Putamen (tissue), 1 donor: Measurements from ENCODE around the gene TULP1.
A peak's percentile ranks its signal among the peaks of the same experiment; 100 is the strongest.
"Not testable (repeated sequence)": the region's sequence is repeated elsewhere in the genome, so short reads cannot be mapped to it uniquely, and the experiment has no call there.

Experiments
- DNase-seq: peaks from one replicate; pipeline ENCODE4 v3.0.0-alpha.2; 2016; ENCODE audit warnings: low spot score

The TULP1 gene

DNA sequence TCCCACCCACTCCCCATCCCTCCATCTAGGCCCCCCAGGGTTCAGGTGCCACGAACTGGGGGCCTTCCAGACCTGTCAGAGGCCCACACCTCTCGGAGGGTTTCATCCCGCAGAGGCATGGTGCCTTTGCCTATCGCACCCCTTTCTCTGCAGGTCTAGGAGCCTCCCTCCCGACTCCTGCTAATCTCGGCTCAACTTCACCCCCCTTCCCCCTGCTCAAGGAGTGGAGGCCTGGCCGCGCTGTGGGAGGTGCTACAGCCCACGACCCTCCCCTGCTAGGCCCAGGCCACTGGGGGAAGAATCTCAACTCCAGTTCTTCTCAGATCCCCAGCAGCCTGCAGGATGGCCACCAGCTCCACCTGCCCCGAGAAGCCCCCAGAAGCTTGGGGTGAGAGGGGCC lies at the start of gene TULP1:
Gene TULP1 (minus strand): TSS at position 157 of the 400 bp plus-strand sequence. CDS start 38 bp downstream, at position 119.
- no peak for DNase-seq

- DNase-seq, result no peak
These were observed 49.4 kb upstream of the TULP1 start for GRCh38 chr6:35562060-35562459.

DNA sequence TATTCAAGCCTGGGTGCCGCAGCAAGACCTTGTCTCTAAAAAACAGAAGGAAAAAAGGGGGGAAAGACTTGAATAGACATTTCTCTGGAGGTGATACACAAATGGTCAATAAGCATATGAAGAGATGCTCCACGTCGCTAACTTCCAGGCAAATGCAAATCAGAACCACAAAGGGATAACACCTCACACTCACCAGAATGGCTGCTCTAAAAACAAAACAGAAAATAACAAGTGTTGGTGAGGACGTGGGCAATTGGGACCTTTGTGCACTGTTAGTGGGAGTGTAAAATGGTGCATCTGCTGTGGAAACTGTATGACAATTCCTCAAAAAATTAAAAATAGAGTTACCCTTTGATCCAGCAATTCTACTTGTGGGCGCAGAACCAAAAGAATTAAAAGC lies 48.4 kb upstream of the TULP1 start:
- no peak for DNase-seq

GRCh38 chr6:35558571-35558970 lies 45.9 kb upstream of the TULP1 start:
- no peak for DNase-seq

- DNase-seq, result no peak
These were observed 44.5 kb upstream of the TULP1 start for GRCh38 chr6:35557239-35557638.

GRCh38 chr6:35554811-35555210 lies 42.1 kb upstream of the TULP1 start:
- DNase-seq, result no peak

GRCh38 chr6:35553315-35553714 lies 40.6 kb upstream of the TULP1 start:
- DNase-seq, result no peak

- DNase-seq, result no peak
These were observed 39.7 kb upstream of the TULP1 start for GRCh38 chr6:35552285-35552917.

DNA sequence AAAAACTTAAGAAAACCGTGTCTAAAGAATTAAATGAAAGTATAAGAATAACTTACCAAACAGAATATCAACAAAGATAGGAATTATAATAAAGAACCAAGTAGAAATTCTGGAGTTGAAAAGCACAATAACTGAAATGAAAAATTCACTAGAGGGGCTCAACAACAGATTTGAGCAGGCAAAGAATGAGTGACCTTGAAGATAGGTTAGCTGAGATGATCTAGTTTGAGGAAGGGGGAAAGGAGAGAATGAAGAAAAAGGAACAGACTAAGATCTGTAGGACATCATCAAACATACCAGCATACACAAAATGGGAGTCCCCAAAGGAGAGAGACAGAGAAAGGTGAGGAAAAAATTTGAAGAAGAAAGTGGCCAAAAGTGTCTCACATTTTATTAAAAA lies 37.7 kb upstream of the TULP1 start:
- DNase-seq, result no peak

DNA sequence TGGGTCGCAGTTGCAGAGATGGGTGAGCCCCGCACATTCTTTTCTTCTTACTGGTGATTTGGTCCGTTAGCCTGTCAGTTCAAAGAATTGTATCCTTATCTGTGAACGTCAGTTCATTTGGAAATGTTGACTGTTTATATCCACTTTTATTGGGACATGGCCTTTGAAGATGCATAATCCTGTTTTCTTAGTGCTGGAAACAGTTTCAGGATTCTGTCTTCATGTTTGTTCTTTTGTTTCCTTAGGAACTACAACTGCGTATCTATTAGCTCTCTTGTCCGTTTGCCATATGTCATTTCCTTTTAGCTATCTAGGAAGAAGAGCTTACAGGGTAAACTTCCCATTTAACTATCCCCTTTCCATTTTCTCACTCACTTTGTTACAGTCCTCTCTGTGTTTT lies 35.0 kb upstream of the TULP1 start:
- no peak for DNase-seq

- no peak for DNase-seq
These were observed 32.2 kb upstream of the TULP1 start for GRCh38 chr6:35544769-35545361.

DNA sequence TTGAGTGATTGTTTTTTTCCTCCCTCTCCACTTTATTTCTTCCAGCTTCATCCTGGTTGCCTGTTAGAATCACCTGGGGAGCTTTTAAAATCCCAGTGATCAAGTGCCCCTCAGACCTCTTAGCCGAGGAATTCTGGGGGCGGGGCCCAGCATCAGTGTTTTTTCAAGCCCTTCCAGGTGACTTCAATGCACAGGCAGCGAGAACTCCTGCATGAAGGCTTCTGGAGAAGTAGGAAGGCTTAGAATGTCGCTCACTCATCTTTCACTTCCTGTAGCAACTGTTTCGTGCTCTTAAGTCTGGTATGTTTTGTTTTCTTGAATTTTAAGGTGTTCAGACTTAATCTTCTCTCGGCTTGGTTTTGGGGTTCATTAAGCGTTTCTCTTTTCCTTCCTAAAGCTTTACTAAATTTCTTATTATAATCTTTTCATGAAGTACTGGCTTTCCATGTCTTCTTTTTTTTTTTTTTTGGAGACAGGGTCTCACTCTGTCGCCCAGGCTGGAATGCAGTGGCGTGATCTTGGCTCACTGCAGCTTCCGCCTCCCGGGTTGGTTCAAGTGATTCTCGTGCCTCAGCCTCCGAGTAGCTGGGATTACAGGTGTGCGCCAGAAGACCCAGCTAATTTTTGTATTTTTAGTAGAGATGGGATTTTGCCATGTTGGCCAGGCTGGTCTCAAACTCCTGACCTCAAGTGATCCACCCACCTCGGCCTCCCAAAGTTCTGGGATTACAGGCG lies 30.9 kb upstream of the TULP1 start:
- no peak for DNase-seq

DNA sequence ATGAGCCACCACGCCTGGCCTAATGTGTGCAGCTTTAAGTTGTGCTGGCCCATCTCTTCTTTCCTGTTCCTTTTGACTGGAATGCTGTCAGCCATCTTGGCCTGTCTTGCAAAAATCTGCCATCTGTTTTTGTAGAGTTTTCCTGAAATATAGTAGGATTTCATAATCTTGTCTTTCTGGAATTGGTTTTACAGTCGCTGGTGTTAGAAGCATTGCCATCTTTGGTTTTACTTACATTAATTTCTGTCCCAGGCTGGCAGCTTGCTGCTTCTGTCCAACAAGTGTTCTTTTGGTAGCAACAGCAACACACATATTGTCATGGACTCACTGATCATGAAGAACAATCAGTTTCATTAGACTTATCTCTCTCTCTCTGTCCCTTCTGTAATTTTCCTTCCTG lies 29.1 kb upstream of the TULP1 start:
- DNase-seq, result no peak

DNA sequence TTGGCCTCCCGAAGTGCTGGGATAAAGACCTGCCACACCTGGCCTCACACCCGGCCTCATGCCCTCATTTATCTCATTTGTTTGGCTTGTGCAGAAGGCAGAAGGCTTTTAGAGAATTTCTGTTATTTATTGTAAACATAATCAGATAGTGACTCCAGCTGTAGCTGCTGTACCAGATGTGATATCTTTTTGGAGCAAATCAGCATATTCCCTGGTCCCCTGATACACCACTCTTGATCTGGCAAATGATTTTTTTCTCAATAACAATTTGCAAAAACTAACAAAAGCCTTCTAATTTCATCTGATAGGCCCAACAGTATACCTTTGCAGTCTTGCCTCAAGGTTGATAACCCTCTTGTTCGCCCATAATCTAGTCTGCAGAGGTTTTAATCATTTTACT lies 26.5 kb upstream of the TULP1 start:
- DNase-seq, result no peak

- not testable (repeated sequence) for DNase-seq
These were observed 23.2 kb upstream of the TULP1 start for GRCh38 chr6:35535847-35536246.

DNA sequence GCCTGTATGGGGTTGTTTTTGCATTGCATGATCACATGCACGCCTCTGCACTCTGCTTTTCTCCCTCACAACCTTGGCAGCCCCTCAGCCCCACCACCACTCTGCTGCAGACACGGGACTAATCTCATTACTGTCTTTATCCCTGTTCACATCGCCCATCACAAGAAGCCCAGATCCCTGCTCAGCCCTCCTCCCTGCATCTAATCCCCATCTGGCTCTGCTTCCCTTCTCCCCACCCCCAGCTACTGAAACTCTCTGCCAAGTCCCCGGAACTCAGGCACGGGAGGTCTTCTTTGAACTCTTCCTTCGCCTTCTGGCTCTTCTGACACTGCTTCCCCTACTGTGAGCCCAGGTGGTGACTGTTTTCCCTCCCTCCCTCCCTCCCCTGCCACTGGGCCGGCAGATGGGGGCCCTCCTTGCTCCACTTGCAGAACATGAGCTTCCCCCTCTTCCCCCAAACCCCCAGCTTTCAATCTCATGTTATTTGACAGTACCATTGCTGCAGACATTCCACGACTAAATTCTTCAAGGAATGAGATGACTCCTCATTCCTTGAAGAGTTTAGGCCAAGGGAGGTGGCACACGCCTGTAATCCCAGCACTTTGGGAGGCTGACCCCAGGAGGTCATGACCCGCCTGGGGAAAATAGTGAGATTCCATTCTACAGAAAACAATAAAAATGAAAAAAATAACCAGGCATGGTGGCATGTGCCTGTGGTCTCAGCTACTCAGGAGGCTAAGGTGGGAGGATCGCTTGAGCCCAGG lies 21.9 kb upstream of the TULP1 start:
- DNase-seq, result no peak

- no peak for DNase-seq
These were observed 21.3 kb upstream of the TULP1 start for GRCh38 chr6:35533981-35534380.

DNA sequence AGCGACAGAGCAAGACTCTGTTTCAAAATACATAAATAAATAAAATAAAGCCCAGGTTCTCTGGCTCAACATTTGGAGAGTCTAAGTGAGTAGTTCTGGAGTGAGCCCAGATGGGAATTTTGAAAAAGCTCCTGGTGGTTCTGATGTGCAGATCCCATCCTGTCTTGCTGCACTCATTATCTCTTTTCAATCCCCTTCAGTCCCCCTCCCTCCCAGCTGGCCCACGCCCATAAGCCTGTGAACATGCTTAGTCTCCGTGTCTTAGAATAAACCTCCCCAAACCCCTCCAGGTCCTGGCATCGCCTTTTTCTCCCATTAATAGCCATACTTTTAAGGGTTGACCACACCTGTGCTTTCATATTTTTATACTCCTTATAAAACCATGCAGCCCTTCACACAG lies 19.4 kb upstream of the TULP1 start:
- no peak for DNase-seq

GRCh38 chr6:35524380-35525020 lies 11.8 kb upstream of the TULP1 start:
- no peak for DNase-seq

- peak; percentile 10 for DNase-seq
These were observed 10.3 kb upstream of the TULP1 start for GRCh38 chr6:35522660-35523658.

- DNase-seq, result no peak
These were observed 9.5 kb upstream of the TULP1 start for GRCh38 chr6:35522151-35522550.
